K562 (cell line): Measurements from ENCODE around the gene RSPH1. TPM values are rescaled to one million over a fixed set of nuclear protein-coding genes. Genes with fewer than 3 reads are reported as not detected.
A peak's percentile ranks its signal among the peaks of the same experiment; 100 is the strongest.

Experiments
- ATAC-seq: fragments of 200-7000 bp; cut with Tn5 transposase; 3 replicates; pipeline ENCODE4 v1.9.1; 2020; ENCODE audit warnings: moderate library complexity
- BruUV-seq: library from RNA; stranded (reverse); fragments of 400-500 nt; replicated peaks from 2 replicates; lab custom pipeline; 2021; lab: Mats Ljungman, UMichigan
- CTCF ChIA-PET: fragments of 300-600 bp; formaldehyde crosslinking; extraction: SDS; loops from one replicate; lab custom pipeline; 2021; ENCODE audit warnings: low intra/inter-chr PET ratio; lab: Yijun Ruan, JAX
- POLR2A ChIA-PET: fragments of 300-600, 350-650 bp; sonication (Branson Sonifier 250); formaldehyde crosslinking; extraction: SDS; loops from one replicate; lab custom pipeline; 2021; ENCODE audit warnings: antibody characterized with exemption, inconsistent platforms; lab: Yijun Ruan, JAX
- DNase-seq, 4 experiments: peaks; one replicate each; pipeline versions ENCODE4 v3.0.0 to v3.0.0-alpha.2; 2011 to 2018; ENCODE audit warnings: low spot score in 3 of 4, mixed read lengths in 3 of 4; ENCODE audit errors: extremely low read depth in 1 of 4
- FAIRE-seq: peaks from 2 replicates; lab custom pipeline; 2011; peaks lifted over from hg19 to GRCh38; lab: Jason Lieb, UNC
- H2AFZ ChIP-seq: 2 replicates; pipeline ENCODE4 v1.6.0; 2011; ENCODE audit warnings: low read depth, low read length, control low read depth, inconsistent platforms
- H3K27ac ChIP-seq: fragments of 200-600 bp; 3 replicates; pipeline ENCODE4 v1.8.0; 2011; ENCODE audit warnings: low read depth, mild to moderate bottlenecking, control low read depth, inconsistent platforms, low read length, moderate library complexity, mixed read lengths; ENCODE audit errors: extremely low read depth
- H3K27me3 ChIP-seq, 2 experiments: fragments of 300-600 bp in 1 of 2; 2 replicates in 1 of 2; 3 replicates in 1 of 2; pipeline versions ENCODE4 v1.6.0 to v1.8.0; 2011; ENCODE audit warnings: inconsistent platforms in 2 of 2, low read length in 2 of 2, mild to moderate bottlenecking in 1 of 2, mixed read lengths in 1 of 2, moderate library complexity in 1 of 2; ENCODE audit not compliant: control insufficient read depth in 2 of 2, insufficient read depth in 2 of 2
- H3K36me3 ChIP-seq: fragments of 300-600 bp; 3 replicates; pipeline ENCODE4 v1.8.0; 2011; ENCODE audit warnings: mild to moderate bottlenecking, low read length, inconsistent platforms; ENCODE audit not compliant: control insufficient read depth, insufficient read depth
- H3K4me1 ChIP-seq, 2 experiments: fragments of 200-600 bp in 1 of 2; replicated peaks in 1 of 2; 2 replicates in 1 of 2; 3 replicates in 1 of 2; pipeline versions ENCODE4 v1.5.1 to v1.8.0; 2011; ENCODE audit warnings: inconsistent platforms in 2 of 2, low read length in 2 of 2, mild to moderate bottlenecking in 1 of 2, mixed read lengths in 1 of 2, moderate library complexity in 1 of 2; ENCODE audit not compliant: control insufficient read depth in 2 of 2, insufficient read depth in 2 of 2
- H3K4me2 ChIP-seq: 2 replicates; pipeline ENCODE4 v1.6.1; 2011; ENCODE audit warnings: low read length, control low read depth, inconsistent platforms, mixed read lengths; ENCODE audit not compliant: insufficient read depth
- H3K4me3 ChIP-seq: fragments of 200-600 bp; sonication (generic), shearing (Covaris generic); 2 replicates; pipeline ENCODE4 v1.5.1; 2016; ENCODE audit warnings: control low read depth, inconsistent platforms
- H3K79me2 ChIP-seq: fragments of 200-600 bp; 3 replicates; pipeline ENCODE4 v1.8.0; 2011; ENCODE audit warnings: low read length, inconsistent platforms; ENCODE audit not compliant: control insufficient read depth, insufficient read depth
- H3K9ac ChIP-seq, 2 experiments: 2 replicates each; pipeline versions ENCODE4 v1.6.0 to v1.6.1; 2011; ENCODE audit warnings: low read depth in 2 of 2, low read length in 2 of 2, control low read depth in 1 of 2, inconsistent platforms in 1 of 2, mild to moderate bottlenecking in 1 of 2, mixed read lengths in 1 of 2; ENCODE audit not compliant: insufficient read depth in 1 of 2
- H3K9me1 ChIP-seq: one replicate; pipeline ENCODE4 v1.6.0; 2011; ENCODE audit warnings: inconsistent platforms, mild to moderate bottlenecking, low read length, moderate library complexity; ENCODE audit not compliant: control insufficient read depth, insufficient read depth
- H3K9me3 ChIP-seq: replicated peaks from 2 replicates; pipeline ENCODE4 v1.5.1; 2011; ENCODE audit warnings: low read depth, low read length, inconsistent platforms; ENCODE audit not compliant: control insufficient read depth, insufficient read depth
- H4K20me1 ChIP-seq: replicated peaks from 2 replicates; pipeline ENCODE4 v1.6.1; 2011; ENCODE audit warnings: low read length, inconsistent platforms, mixed read lengths; ENCODE audit not compliant: control insufficient read depth, insufficient read depth
- CREB3 ChIP-seq: fragments of 450-650 bp; conservative IDR thresholded peaks from 2 replicates; pipeline ENCODE4 v1.6.1; 2016; ENCODE audit warnings: missing genetic modification characterization, low read depth, mild to moderate bottlenecking, missing compliant biosample characterization, moderate library complexity
- E2F3 ChIP-seq: fragments of 250-450 bp; sonication (Bioruptor Pico); IDR thresholded peaks from 2 replicates; pipeline ENCODE4 v1.4.0; 2020; ENCODE audit warnings: mild to moderate bottlenecking
- FOXK2 ChIP-seq, 2 experiments: fragments of 450-650 bp; IDR thresholded peaks in 1 of 2; conservative IDR thresholded peaks in 1 of 2; 2 replicates each; pipeline ENCODE4 v1.6.1; 2016; ENCODE audit warnings: low read depth in 2 of 2, mild to moderate bottlenecking in 1 of 2
- HNRNPL ChIP-seq: fragments of 200-400 bp; formaldehyde crosslinking; IDR thresholded peaks from 2 replicates; pipeline ENCODE4 v1.6.1; 2017; ENCODE audit warnings: low read depth, mild to moderate bottlenecking, low read length
- MYC ChIP-seq, 2 experiments: fragments of 250-450 bp in 1 of 2; sonication (Bioruptor Pico) in 1 of 2; IDR thresholded peaks; 2 replicates each; pipeline versions ENCODE4 v1.5.1 to v1.6.1; 2012 to 2021; ENCODE audit warnings: low read depth in 2 of 2, borderline replicate concordance in 1 of 2, improper control_type of control experiment in 1 of 2, low read length in 1 of 2, mild to moderate bottlenecking in 1 of 2, moderate library complexity in 1 of 2
- RB1 ChIP-seq: fragments of 450-650 bp; IDR thresholded peaks from 2 replicates; pipeline ENCODE4 v1.6.1; 2017; ENCODE audit warnings: low read depth, mild to moderate bottlenecking
- UBTF ChIP-seq, 2 experiments: IDR thresholded peaks; 2 replicates each; pipeline ENCODE4 v1.6.1; 2012; ENCODE audit warnings: improper control_type of control experiment in 2 of 2, low read depth in 2 of 2, low read length in 2 of 2, borderline replicate concordance in 1 of 2
- WGBS: fragments of 100-300 bp; shearing (Covaris generic); methylation state at CpG from one replicate; pipeline ENCODE4 v1.1.6; 2016; ENCODE audit warnings: low coverage, mixed read lengths; ENCODE audit not compliant: insufficient coverage; ENCODE audit errors: missing lambda C conversion rate; 5-methylcytosine and 5-hydroxymethylcytosine counted together
- in situ Hi-C: fragments of 300-500 bp; cut with MboI; formaldehyde crosslinking; loops from 4 replicates; pipeline ENCODE4 v1.15.0; 2018; ENCODE audit warnings: inconsistent platforms, mixed read lengths
- intact Hi-C: fragments of 100-400 bp; cut with micrococcal nuclease; formaldehyde crosslinking; loops from 2 replicates; pipeline ENCODE4 v1.14.2; 2022
- polyA plus RNA-seq, 8 experiments: library from polyadenylated mRNA; depleted of rRNA in 4 of 8; stranded (reverse) in 5 of 8; unstranded in 3 of 8; fragments of >200 nt; fragmentation: Nextera tagmentation in 2 of 8; fragmentation: Illumina TruSeq in 1 of 8; extraction: Ambion mirVana in 2 of 8; extraction: Trizol in 1 of 8; gene quantifications; 2 replicates each; pipeline versions ENCODE4 v1.2.1 to v1.2.3, GENCODE V29; 2011 to 2014; ENCODE audit warnings: inconsistent platforms in 1 of 8, missing spikeins in 1 of 8
- total RNA-seq, 7 experiments: library from RNA; depleted of rRNA in 6 of 7; stranded (reverse); fragments of >200 nt in 6 of 7; fragmentation: Illumina TruSeq in 2 of 7; extraction: Trizol in 2 of 7; gene quantifications; 2 replicates each; pipeline versions ENCODE4 v1.2.1 to v1.2.3, GENCODE V29; 2011 to 2021; ENCODE audit warnings: low replicate concordance in 1 of 7

RSPH1 gene
- total and polyA plus RNA-seq, 9 of the 15 experiments (the other 6 are each of a cell fraction or from before 2014, with no cell fraction given) = 0.17 TPM; not detected in 8

- DNase-seq (no peak), ATAC-seq (no peak)
- H2AFZ ChIP-seq = peak overlapping the region; percentile 23; the same call in 1 of the 2 replicates
- BruUV-seq = no TSS peak
- no peaks in the 10 kb centered on the region for H3K79me2 ChIP-seq
- H3K9me1 ChIP-seq = no peaks in the 10 kb centered on the region
- peaks cover 20 to 35% of the 10 kb centered on the region in 2 experiments; a peak in 4 of 5 replicates for H3K27me3 ChIP-seq
- ChIA-PET CTCF (interaction anchor here (0.6 to 2.0 kb wide), 3 partner anchors 34 to 277 kb away, joined by 3 to 17 read pairs (median 8); no protein-coding TSS in a partner anchor), POLR2A (interaction anchor here (0.7 to 2.0 kb wide), 2 partner anchors 14 to 113 kb away, joined by 3 to 7 read pairs; partner anchors contain the start of gene PDE9A)
- H3K4me1 ChIP-seq = peaks cover 27 to 32% of the 10 kb centered on the region in 2 experiments
- H4K20me1 ChIP-seq = 0 out of 2 replicates have a peak, but pooled peaks cover 3% of the 10 kb centered on the region
- intact Hi-C loops = loop anchor here (1.0 to 5.0 kb wide), 3 partner anchors 34 to 78 kb away; no protein-coding TSS in a partner anchor
- H3K4me2 ChIP-seq = peak overlapping the region; percentile 23; the same call in 1 of the 2 replicates
- H3K27ac ChIP-seq = no peak overlapping the region
- no peak overlapping the region for H3K4me3 ChIP-seq
- H3K9ac ChIP-seq = no peak overlapping the region
- TF ChIP-seq HNRNPL (no peak), FOXK2 (conservative IDR thresholded peaks at IDR 0.05 in 1 of 2, IDR thresholded peaks at IDR 0.05 in 1 of 2; ENCODE audit: low read depth in 2 of 2) (0 out of 4 replicates have a peak, but pooled peaks of 1 of the 2 experiments have one; percentile 0)
- TF ChIP-seq, all 486 proteins: peak for 1
- Histone ChIP-seq H3K9me3 (no peaks in the 10 kb centered on the region), H3K36me3 (no peaks in the 10 kb centered on the region)
- in situ Hi-C loops = no loop called here
- WGBS = 58% methylated on average over 8 of the region's 8 CpGs
- no peak for FAIRE-seq
Observed at GRCh38 chr21:42540396-42540795, 44.4 kb upstream of the RSPH1 start.

GRCh38 chr21:42539931-42540343 lies 43.9 kb upstream of the RSPH1 start:
- 2% methylated on average over 7 of the region's 7 CpGs for WGBS
- no peak overlapping the region for H3K9ac ChIP-seq
- H3K27me3 ChIP-seq = peaks cover 25 to 40% of the 10 kb centered on the region in 2 experiments
- H3K4me1 ChIP-seq = peaks cover 23 to 28% of the 10 kb centered on the region in 2 experiments
- FAIRE-seq = peak; percentile 95
- peaks cover 5% of the 10 kb centered on the region; the same call in 1 of the 2 replicates for H4K20me1 ChIP-seq
- no peaks in the 10 kb centered on the region for H3K36me3 ChIP-seq
- no TSS peak for BruUV-seq
- no peaks in the 10 kb centered on the region for H3K9me1 ChIP-seq
- no peaks in the 10 kb centered on the region for H3K79me2 ChIP-seq
- ATAC-seq = peak; percentile 90
- H3K27ac ChIP-seq = no peak overlapping the region
- H3K4me3 ChIP-seq = no peak overlapping the region
- ChIA-PET CTCF (interaction anchor here (0.6 to 2.0 kb wide), 3 partner anchors 34 to 387 kb away, joined by 4 to 17 read pairs (median 8); no protein-coding TSS in a partner anchor), POLR2A (interaction anchor here (0.6 to 2.0 kb wide), 5 partner anchors 13 to 884 kb away, joined by 3 to 7 read pairs (median 4); partner anchors contain the start of gene PDE9A)
- peak overlapping the region; percentile 23; the same call in 1 of the 2 replicates for H2AFZ ChIP-seq
- intact Hi-C loops (loop anchor here (1.0 to 10.0 kb wide), 7 partner anchors 34 to 385 kb away; partner anchors contain the start of gene TFF1), in situ Hi-C loops (no loop called here)
- peak overlapping the region; percentile 36; the same call in 1 of the 2 replicates for H3K4me2 ChIP-seq
- H3K9me3 ChIP-seq = no peaks in the 10 kb centered on the region
- DNase-seq = peak; percentile 60 to 81 (median 71)
- TF ChIP-seq CREB3 (0 out of 2 replicates have a peak, but pooled peaks have one; percentile 37), RB1 (peak; percentile 71; the same call in 1 of the 2 replicates), UBTF (IDR thresholded peaks at IDR 0.05; ENCODE audit: borderline replicate concordance in 1 of 2, low read depth in 2 of 2, low read length in 2 of 2) (no peak), MYC (IDR thresholded peaks at IDR 0.05; ENCODE audit: low read depth, low read length) (peak; percentile 23; the same call in 1 of the 2 replicates), MYC (CRISPR knock-in tag; IDR thresholded peaks at IDR 0.05; ENCODE audit: borderline replicate concordance, low read depth) (no peak), E2F3 (no peak)
